Suppressor macrophage (primary cell): ENCODE results near the gene NPHP4.

ENCODE experiments used
- DNase-seq, 4 experiments: peaks; one replicate each; pipeline ENCODE4 v3.0.0-alpha.2; 2020 to 2022

NPHP4 gene

DNA sequence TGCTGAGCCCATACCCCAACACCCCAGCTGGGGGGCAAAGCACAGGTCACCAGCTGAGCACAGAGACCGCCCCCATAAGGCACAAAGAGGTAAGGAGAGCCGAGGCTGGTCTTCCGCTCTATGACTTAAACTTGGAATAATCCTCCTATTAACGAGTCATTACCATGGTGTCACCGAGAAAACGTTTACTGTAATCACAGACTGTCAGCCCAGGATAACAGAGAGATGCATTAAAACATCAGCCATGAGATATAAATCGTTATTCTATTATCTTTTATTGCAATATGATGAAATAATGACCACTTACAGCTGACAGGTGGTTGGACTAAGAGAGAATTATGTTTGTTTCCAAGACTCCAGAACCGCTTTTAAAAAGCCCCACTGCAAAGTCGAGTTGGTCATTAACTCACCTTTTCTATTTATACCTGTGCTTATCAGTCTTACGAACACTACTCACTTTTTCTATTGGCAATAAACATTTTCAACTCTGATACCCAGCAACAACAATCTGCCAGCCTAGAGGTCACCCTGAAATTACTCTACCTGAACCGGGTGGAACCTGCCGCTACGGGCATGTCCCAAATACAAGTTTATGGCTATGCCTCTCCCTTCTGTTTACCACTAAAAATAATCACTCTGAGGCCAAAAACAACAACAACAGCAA, 21.5 kb downstream of the NPHP4 start:
- no peak for DNase-seq

DNA sequence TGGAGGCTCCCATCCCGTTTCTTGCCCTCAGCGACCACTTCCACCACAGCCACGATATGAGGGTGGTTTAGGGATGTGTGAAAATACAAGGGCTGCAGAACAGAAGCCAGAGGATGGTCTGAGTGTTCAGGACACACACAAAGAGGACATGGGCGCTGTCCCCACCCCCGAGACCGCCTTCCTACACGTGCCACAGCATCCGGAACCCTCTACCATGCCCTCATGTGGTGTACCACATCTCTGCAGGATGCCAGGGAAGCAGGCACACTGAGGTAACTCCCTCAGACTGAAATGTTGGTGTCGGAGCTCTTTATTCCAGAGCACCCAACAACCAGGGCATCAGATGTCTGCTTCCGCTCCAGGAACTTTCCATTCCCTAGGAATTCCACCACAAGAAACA, 23.1 kb downstream of the NPHP4 start:
- no peak for DNase-seq

DNA sequence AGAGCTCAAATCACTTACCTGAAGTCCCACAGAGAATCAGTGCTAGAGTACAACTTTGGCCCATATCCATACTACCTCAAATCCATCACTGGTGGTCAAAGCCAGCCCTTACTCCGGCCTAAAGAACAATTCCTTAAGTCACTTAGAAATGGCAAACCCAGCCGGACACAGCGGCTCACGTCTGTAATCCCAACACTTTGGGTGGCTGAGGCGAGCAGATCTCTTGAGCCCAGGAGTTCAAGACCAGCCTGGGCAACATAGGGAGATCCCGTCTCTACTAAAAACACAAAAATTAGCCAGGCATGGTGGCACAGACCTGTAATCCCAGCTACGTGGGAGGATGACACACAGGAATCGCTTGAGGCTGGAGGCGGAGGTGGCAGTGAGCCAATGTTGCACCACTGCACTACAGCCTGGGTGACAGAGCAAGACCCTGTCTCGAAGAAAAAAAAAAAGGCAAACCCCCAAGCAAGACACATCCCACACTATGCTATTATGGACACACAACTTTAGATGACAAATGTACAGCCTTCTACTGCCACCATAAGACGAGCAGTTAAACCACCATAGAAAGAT, 24.0 kb downstream of the NPHP4 start:
- DNase-seq = peak in 2 of 4 experiments; percentile 44 to 49

DNA sequence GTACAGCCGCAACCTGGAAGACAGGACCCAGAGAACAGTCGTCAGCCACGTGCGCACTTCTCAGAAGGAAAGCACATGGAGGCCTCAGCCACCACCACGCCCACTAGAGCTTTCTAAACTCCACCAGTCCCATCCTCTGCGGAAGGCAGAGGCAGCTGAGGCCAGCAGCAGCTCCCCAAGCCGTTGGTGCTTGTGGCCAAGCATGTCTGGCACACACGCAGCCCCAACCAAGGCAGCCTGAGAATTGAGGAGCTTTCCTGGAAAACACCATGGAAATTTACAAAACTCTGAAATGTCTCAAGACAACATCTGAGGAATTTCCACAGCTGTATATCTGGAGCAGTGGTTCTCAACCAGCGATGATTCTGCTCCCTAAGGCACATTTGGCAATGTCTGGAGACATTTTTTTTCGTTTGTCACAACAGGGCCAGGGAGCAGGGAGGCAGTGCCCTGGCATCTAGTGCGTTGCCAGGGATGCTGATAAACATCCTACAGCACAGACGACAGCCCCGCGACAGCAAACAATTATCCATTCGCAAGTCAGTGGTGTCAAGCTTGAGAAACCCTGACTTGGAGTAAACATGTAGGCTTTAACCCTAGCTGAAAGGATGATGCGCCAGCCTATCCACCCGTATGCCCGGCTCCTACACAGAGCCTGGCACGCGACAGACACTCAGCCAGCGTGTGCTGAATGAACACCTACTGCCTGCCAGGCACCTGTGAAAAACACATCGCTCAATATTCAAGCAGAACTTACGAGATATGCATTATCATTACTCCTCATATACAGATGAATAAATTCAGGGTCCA, 24.7 kb downstream of the NPHP4 start:
- DNase-seq = no peak

DNA sequence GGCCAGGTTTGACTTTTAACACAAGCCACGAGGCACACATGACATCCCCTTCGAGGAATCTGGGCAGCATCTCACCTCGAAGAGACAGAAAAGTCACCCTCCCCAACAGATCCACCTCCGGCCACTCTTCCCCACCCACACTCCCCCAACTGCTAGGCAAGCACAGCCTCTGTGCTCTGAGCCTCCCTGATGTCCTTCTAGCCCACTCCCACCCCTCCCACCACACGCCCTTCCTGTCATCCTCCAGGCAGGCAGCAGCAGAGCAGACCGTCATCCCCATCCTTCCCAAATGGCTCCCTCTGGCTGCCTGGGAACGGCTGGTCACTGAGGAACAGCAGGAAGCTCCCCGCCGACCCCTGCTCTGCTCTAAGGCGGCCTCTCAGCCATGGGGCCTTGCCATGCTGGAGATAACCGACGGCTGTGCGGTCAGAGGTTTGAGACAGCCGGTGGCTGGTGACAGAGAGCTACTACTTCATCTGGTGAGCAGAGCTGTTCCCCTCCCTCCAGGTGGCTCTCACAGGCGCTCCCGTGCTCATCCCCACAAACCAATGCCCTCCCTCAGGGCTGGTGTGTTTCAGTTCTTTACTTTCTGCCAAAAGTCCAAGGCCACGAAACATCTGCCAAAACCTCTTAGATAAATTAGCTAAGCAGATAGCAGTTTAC, 25.6 kb downstream of the NPHP4 start:
- no peak for DNase-seq

DNA sequence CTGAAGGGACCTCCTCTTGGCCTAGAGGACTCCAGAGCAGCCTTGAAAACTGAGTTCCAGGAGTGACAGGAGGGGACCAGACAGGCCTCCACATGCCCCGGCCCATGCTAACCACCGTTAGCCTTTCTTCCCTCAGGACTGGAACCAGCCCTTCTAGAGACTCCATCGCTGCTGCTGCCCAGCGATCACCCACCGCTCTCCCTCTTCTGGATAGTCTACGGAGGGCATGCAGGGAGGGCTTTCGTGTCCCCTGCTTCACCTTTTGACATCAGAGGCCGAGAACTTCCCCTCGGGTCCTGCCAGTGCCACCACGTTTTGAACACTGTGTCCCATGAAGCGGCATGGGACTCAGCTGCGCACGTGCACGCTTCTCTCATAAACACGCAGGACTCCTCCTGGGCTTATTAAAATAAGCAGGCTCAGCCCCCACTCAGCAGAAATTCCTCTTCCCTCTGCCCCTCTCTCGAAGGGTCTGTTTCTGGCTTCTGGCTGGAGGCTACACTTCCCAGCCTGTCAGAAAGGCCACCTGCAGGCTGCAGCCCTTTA, 26.6 kb downstream of the NPHP4 start:
- DNase-seq = no peak

DNA sequence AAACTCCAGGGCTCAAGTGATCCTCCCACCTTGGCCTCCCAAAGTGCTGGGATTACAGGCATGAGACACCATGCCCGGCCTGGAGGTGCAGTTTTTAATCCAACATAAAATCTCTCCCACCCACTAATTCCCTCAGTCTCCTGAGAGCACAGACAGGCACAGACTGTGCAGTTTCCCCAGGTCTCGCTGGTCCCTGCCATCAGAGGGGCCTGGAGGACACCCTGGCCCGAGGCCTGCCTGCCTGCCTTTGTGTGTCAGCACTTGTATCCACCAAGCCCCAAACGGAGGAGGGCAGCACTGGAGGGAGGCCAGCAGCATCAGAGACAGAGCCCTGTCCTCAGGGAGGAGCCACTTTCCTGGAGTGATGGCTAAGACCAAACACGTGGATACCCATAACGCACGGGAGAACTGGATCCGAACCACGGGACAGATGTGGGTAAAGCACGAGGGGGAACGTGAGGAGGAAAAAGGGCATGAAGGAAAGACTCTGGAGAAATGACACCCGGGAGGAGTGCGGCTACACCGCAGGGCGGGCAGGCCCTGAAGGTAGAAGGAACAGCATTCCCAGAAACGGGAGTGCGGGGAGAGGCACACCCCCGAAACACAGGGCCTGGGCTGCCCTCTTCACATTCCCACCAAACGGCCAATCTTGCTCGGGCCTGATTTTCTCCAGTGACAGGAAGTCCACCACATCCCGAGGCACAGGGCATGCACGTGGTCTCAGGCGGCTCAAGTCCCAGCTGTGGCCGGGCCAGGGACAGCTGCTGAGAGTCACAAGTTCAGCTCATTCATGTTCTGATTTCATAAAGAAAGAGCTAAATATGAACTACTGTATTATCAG, 29.7 kb downstream of the NPHP4 start:
- DNase-seq = no peak

DNA sequence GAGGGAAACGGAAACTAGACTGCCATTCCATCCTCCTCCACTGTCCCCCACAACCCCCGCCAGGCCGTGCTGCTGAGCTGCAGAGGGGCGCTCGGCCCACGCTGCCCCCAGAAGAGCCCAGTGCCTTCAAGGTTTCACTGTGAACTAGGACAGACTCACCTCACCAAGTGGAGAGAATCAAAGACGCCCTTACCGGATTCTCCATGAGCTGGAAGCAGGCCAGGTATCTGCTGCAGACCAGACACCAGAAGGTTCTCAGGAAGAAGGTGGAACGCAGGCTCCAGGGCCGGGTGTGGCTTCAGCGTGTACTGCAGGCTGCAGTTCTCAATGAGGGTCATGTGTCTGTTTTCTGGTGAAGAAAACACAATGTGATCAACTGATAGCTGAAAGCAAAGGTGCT, 30.6 kb downstream of the NPHP4 start:
- no peak for DNase-seq

DNA sequence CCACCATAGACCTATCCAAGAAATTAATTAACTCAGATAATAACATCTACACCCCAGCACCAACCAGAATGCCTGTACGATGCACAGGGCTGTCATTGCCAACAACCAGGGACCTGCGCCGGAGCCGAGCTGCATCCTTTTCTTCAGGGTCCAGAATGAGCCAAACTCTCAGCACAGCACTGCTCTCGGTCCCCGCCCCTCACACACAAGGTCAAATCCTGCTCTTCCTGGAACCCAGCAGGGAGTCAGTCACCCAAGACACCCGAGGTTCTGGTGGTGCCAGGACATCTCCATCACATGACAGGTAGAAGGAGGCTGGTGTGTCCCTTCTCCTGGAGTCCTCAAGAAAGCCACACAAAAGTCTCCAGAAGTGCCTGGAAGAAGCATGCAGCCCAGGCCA, 31.9 kb downstream of the NPHP4 start:
- DNase-seq = no peak

DNA sequence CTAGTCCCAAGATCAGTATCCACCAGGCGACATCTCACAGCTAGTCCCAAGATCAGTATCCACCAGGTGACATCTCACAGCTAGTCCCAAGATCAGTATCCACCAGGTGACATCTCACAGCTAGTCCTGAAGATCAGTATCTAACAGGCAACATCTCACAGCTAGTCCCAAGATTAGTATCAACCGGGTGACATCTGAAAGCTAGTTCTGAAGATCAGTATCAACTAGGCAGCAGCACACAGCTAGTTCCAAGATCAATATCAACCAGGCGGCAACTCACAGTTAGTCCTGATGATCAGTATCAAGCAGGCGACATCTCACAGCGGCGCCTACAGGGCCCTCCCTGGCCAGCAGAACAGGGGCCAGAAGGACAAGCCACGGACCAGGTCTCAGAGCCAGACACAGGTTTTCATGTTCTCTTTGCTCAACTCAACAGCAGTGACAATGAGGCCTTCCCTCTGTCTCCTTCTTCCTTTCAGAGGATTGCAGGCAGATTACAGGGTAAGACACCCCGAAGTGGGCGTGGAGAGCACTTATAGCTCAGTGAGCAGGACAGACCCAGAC, 32.5 kb downstream of the NPHP4 start:
- no peak for DNase-seq

DNA sequence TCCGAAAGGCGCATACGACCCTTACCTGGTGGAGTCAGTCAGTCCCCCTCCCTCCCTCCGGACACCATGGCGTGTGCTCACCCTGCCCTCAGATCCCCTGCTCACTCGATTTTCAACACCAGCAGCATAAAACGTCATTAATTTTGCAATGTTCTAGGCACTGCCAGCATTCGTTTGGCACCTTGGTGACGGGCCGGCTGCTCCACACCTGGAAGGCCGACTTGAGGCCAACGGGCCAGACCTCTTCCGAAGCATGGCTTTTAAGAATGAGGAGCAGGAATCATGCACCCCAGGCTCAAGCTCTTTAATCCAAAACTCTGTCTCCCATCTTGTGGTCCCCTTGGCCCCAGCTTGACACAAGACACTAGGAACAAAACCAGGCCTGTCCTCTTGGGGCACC, 33.1 kb downstream of the NPHP4 start:
- no peak for DNase-seq

DNA sequence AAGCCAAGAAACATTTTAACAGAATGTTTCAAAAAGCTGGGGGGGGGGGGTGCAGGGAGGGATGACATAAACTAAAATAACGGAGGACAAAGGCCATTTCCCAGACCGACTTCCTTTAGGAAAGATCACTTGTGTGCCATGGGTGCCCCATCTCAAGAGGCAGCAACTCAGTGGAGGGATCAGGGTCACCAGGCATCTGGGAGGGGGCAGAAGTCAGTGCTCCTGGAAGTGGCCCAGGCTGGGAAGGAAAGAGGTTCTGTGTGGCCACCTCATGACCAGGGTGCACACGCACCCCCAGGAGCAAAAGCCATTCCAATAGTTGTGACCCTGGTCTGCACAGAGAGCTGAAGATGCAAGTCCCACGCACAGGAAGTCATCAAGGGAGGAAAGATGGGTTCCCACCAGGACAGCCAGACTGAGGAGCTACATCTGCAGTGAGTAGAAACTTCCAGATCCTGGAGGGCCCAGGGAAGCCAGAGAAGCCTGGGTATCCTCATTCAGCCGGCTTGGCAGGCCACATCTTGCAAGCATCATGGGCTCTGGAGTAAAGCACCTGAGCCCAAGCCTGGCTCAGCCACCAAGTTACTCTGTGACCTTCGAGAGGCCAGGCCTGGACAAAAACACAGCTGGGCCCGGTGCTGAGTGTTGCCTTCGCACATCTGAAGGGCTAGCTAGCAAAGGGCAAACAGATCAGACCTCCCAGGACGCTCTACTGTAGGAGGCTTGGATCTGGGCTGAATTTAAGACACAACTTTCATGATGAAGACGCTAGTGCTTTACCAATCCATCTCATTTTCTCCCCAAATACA, 36.0 kb downstream of the NPHP4 start:
- no peak for DNase-seq

DNA sequence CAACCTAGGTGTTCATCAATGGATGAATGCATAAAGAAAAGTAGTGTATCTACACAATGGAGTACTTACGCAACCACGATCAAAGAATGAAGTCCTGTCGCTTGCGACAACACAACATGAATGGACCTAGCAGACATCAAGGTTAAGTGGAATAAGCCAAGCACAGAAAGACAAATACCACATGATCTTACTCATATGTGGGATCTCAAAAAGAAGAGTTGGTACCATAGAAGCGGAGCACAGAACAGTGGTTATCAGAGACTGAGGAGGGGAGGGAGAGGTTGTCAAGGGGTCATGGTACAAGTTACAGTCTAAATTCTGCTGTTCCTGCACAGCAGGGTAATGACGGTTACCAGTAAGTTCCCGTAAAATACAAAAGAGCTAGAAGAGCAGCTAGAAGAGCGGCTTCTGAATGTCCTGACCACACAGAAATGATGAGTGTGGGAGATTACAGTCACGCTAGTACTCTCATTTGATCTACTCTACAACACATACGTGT, 36.7 kb downstream of the NPHP4 start:
- no peak for DNase-seq

DNA sequence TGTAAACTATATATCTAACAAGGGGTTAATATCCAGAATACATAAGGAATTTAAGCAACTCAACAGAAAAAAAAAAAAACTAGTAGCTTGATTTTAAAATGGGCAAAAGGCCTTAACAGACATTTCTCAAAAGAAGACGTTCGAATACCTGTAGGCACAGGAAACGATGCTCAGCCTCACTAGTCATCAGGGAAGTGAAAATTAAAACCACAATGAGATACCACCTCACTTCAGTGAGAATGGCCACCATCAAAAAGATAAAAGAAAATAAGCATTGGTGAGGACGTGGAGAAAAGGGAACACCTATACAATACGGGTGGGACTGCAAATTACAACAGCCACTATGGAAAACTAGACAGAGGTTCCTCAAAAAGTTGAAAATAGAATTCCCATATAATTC, 37.3 kb downstream of the NPHP4 start:
- DNase-seq = no peak

DNA sequence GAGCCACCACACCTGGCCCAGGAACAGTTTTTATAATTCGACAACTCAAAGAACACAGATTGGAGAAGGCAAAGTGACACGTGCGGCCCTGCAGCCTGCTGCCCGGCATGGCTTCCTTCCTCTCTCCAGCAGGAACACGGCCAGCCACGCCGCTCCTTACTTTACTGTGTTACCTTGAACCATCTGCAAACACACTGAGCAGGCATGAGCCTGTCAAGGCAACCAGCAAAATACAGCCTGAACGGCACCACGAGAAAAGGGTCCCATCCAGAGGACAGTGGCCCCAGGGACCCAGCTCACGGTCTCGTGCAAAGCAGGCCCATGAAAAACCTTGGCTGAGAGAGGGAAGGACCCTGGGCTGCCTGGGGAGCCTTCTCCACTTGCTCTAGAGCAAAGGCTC, 38.8 kb downstream of the NPHP4 start:
- no peak for DNase-seq

DNA sequence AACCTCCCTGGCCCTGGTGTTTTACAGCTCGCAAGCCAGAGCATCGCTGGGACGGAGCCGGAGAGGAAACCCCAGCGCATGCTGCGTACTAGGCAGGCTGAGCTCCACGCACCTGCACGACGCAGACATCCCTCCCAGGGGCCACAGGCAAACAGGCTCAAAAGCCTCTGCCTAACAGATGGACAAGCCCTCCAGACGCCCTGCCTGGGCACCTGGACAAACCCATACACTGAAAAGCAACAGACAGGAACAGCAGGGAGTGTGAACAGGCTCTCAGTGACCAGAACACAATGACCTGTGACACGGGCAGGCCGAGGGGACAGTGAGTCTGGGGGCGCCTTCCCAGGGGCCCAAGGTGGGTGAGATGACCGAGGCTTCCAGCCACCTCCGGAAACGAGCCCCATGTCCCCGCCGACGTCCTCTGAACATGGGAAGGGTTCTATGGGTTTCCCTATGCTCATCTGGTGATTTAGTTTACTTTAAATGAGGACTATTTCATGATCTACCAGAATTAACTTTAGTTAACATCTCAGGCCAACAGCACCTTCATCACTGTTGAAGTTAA, 40.3 kb downstream of the NPHP4 start:
- no peak for DNase-seq

DNA sequence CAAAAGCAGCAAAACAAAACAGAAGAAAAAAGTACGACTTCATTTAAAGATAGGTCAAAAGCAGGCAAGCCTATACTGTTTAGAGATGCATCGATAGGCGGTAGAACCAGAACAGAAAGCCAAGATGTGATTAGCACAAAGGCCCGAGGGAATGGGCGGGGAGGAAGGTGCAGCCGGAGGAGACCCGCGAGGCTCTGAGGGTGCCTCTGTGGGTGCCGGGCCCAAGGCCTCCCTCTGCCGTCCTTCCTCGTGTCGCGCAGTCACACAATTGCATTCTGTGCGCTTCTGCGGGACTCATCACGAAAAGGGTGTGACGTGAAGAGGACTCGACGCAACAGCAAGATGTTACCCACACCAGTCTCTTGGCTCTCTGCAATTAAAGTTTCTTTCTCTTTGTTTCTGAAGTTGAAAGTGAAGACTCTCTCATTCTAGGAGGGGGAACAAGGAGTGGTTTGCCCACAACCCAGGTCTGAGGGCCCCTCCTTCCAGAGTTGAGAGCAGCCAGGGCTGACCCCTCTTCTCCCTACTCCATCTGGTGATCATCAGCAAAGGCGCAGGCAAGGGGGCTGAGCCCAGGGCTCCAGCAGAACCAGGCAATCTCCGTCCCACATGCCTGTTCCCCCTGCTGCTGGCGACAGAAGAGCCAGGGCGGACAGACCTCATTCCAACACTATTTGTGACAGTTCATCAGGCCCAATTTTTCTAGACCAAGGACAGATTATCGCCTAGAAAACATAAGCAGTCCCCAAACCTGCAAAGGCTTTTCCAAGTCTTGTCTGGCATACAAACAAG, 41.0 kb downstream of the NPHP4 start:
- DNase-seq = no peak

DNA sequence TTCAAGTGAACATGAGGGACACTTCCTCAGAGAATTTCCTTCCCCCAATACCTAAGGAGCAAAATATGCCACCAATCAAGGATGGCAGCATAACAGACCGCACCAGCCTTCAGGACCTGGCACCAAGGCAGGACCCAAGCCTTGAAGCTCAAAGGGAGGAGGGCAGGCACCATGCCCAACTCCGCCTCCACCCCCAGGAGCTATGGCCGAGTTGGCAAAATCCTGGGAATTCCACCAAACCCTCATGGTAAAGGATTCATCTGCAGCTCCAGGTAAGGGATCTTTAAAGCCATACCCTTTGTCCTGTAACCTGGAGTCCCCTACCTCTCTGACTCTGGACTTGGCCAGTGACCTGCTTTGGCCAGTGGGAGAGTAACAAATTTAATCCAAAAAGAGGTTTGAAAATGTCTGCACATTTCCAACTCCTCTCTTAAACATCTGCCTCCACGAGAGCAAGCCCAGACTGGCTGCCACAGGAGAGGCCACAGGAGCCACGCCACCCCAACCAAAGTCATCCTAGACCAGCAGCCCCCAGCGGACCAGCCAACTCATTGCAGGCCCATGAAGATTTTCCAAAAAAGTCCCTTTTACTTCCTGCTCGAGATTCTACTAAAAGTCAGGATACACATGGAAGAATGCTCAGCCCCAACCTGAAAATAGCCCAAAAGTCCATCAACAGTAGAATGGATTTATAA, 41.9 kb downstream of the NPHP4 start:
- DNase-seq = no peak

DNA sequence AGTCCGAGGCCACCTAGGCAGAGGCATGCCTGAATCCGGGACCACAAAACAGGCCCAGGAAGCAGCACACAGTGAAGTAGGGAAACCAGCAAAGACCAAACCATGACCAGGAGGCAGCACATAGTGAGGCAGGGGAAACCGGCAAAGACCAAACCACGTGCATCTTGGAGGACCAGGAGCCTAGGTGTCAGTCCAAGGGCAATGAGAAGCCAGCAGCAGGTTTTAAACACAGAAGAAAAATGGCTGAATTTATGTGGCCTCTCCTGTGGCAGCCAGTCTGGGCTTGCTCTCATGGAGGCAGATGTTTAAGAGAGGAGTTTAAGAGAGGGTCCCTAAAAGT, 42.5 kb downstream of the NPHP4 start:
- no peak for DNase-seq
